SW480 (cell line): ENCODE data around the gene CORO2B.
"Not testable (repeated sequence)": the region's sequence is repeated elsewhere in the genome, so short reads cannot be mapped to it uniquely, and the experiment has no call there.

Source experiments
- DNase-seq: peaks from one replicate; pipeline ENCODE4 v3.0.0-alpha.2; 2016; ENCODE audit warnings: low spot score

CORO2B gene

GRCh38 chr15:68630211-68630555, 51.4 kb downstream of the CORO2B start:
- DNase-seq: no peak

GRCh38 chr15:68630836-68631235, 52.0 kb downstream of the CORO2B start:
- no peak for DNase-seq

- DNase-seq: no peak
Observed at GRCh38 chr15:68631601-68632051, 52.8 kb downstream of the CORO2B start.

- DNase-seq: no peak
Observed at GRCh38 chr15:68632101-68632500, 53.3 kb downstream of the CORO2B start.

GRCh38 chr15:68633231-68634121, 54.7 kb downstream of the CORO2B start:
- no peak for DNase-seq

GRCh38 chr15:68634122-68634482, 55.3 kb downstream of the CORO2B start:
- no peak for DNase-seq

- no peak for DNase-seq
Observed at GRCh38 chr15:68634531-68634930, 55.7 kb downstream of the CORO2B start.

GRCh38 chr15:68635141-68635540, 56.3 kb downstream of the CORO2B start:
- DNase-seq: no peak

GRCh38 chr15:68636256-68636655, 57.5 kb downstream of the CORO2B start:
- DNase-seq: no peak

- no peak for DNase-seq
Observed at GRCh38 chr15:68637767-68638404, 59.1 kb downstream of the CORO2B start.

- no peak for DNase-seq
Observed at GRCh38 chr15:68638953-68639515, 60.2 kb downstream of the CORO2B start.

- DNase-seq: no peak
Observed at GRCh38 chr15:68639926-68640600, 61.3 kb downstream of the CORO2B start.

GRCh38 chr15:68640791-68641331, 62.1 kb downstream of the CORO2B start:
- no peak for DNase-seq

GRCh38 chr15:68641376-68641775, 62.6 kb downstream of the CORO2B start:
- no peak for DNase-seq

GRCh38 chr15:68642491-68642845, 63.7 kb downstream of the CORO2B start:
- DNase-seq: no peak

GRCh38 chr15:68643216-68643830, 64.5 kb downstream of the CORO2B start:
- DNase-seq: no peak

GRCh38 chr15:68644083-68644904, 65.5 kb downstream of the CORO2B start:
- DNase-seq: peak; percentile 13

- no peak for DNase-seq
Observed at GRCh38 chr15:68644996-68645395, 66.2 kb downstream of the CORO2B start.

GRCh38 chr15:68646156-68646555, 67.4 kb downstream of the CORO2B start:
- no peak for DNase-seq

- no peak for DNase-seq
Observed at GRCh38 chr15:68646696-68647095, 67.9 kb downstream of the CORO2B start.

GRCh38 chr15:68647361-68647760, 68.6 kb downstream of the CORO2B start:
- not testable (repeated sequence) for DNase-seq
